Pons (tissue), 1 donor: ENCODE results near the gene NAIP.
"Not testable (repeated sequence)": the region's sequence is repeated elsewhere in the genome, so short reads cannot be mapped to it uniquely, and the experiment has no call there.

Source experiments
- DNase-seq: peaks from one replicate; pipeline ENCODE4 v3.0.0-alpha.2; 2016; ENCODE audit warnings: low spot score

NAIP gene, protein sequence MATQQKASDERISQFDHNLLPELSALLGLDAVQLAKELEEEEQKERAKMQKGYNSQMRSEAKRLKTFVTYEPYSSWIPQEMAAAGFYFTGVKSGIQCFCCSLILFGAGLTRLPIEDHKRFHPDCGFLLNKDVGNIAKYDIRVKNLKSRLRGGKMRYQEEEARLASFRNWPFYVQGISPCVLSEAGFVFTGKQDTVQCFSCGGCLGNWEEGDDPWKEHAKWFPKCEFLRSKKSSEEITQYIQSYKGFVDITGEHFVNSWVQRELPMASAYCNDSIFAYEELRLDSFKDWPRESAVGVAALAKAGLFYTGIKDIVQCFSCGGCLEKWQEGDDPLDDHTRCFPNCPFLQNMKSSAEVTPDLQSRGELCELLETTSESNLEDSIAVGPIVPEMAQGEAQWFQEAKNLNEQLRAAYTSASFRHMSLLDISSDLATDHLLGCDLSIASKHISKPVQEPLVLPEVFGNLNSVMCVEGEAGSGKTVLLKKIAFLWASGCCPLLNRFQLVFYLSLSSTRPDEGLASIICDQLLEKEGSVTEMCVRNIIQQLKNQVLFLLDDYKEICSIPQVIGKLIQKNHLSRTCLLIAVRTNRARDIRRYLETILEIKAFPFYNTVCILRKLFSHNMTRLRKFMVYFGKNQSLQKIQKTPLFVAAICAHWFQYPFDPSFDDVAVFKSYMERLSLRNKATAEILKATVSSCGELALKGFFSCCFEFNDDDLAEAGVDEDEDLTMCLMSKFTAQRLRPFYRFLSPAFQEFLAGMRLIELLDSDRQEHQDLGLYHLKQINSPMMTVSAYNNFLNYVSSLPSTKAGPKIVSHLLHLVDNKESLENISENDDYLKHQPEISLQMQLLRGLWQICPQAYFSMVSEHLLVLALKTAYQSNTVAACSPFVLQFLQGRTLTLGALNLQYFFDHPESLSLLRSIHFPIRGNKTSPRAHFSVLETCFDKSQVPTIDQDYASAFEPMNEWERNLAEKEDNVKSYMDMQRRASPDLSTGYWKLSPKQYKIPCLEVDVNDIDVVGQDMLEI (N-terminal part only)

GRCh38 chr5:71025289-71025953, at the start of gene NAIP:
NAIP (minus strand) TSS chr5:71025339; CDS start chr5:71012915, 12,424 bp downstream.
- DNase-seq = not testable (repeated sequence)

DNA sequence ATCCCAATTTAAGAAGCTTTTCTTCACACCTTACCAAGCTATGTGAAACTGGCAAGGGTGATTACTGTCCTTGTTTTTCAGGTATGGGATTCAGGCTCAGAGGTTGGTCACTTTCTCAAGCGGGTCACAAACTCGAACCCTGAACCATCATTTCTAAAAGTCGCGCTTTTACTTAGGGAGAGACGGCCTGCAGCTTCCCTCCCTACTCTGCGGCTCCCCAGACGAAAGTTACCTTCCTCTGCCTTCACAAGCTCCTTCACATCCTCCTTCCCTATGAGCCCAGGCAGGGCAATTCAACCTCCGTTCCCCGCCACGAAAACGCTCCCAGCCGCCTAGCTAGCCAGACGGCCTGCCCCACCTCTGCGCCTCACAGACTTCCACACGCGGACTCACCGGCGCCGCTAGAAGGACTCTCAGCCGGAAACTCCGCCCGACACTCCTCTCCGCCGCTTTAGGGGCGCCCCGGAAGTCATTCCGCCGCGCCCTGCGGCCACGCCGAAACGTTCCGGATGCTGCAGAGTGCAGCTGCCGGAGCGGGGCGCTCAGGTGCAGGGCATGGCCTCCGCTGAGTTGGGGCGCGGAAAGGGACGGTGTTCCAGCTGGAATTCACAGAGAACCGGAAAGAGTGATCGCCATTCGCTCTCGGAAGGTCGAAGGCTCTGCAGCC, 42.3 kb upstream of the NAIP start, which contains the start of gene GTF2H2:
TSS of gene GTF2H2 (minus strand) at position 415 of the 667 bp plus-strand sequence. CDS start 4,913 bp downstream, outside the sequence.
- DNase-seq = not testable (repeated sequence)

DNA sequence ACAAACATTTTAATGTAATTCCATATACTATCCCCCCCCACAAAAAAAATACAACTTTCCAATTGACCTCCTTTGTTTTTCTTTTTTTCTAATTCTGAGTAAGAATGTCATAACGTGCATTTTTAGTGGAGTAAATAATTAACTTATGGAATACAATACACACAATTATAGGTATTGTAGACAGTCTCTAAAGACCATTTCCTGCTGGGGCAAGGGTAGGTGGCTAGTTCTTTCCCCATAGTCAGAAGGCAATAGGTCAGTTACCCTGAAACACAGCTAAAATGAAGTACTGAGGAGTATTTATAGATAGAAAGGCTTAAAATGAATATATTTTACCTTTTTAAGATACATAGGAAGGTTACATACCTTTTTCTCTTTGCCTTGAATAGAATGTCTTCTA, 36.2 kb upstream of the NAIP start:
- not testable (repeated sequence) for DNase-seq

GRCh38 chr5:71059426-71059825, 34.3 kb upstream of the NAIP start:
- DNase-seq = not testable (repeated sequence)

GRCh38 chr5:71044808-71045207, 19.7 kb upstream of the NAIP start:
- not testable (repeated sequence) for DNase-seq

DNA sequence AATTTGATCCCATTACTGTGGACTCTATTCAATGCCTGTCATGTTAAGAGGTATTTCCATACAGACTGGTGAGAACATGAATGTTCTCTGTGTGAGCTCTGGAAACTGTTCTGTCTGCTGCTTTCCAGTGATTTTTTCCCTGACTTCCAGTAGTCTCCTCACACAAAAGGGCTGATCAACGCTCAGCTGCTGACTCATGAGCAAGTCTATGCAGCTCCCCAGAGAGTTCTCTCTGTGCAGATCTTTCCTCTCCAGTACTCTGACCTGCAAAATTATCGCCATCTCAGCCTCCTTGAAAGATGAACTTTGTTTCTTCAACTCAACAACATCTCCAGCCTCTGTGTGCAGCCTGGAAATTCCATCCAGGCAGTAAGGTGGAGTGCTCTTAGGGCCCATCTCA, 19.0 kb upstream of the NAIP start:
- DNase-seq = not testable (repeated sequence)

DNA sequence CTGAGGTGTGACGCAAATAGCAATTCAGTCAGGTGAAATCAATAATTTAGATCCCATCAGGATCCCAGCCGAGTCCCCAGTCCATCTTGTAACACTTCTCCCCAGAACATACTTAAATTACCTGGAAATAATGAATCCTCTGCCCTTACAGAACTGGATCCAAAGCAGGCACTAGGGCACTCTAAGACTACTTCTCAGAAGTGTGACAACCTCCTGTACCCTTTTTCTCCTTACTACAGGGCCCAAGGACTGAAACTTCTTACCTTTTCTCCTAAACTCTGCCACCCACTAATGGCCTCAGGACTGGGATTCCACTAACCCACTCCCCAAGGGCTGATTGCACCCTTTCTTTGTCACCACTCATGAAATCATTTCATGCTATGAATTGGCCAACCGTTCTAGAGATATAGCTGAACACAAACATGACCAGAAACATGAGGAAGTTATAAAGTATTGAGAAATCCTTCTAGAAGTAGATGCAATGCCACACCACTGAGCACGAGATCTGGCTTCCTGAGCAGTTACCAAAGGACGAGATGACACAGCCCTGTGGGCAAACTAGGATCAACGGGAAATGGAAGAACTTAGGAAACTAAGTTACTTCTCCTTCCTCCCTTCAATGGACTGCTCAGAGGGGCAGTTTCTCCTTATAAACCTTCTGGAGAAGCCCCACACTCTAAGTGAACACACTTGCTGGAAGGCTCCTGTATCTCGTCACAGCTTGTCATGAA, 6.1 kb upstream of the NAIP start:
- not testable (repeated sequence) for DNase-seq

DNA sequence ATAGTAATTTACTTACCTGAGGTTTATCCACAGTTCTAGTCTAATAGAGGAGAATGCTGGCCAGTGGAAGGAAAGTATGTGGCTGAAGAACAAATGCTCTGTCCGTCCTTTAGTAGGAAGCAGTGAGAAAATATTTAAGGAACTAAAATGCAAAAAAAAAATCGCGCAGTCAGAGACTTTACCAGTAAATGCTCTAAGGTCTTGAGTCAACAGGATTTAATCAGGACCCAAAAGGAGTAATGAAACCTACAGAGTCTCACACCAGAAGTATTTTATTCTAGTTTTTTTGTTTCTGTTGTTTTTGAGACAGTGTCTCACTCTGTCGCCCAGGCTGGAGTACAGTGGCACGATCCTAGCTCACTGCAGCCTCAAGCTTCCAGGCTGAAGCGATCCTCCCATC, 4.5 kb downstream of the NAIP start:
- not testable (repeated sequence) for DNase-seq

GRCh38 chr5:71018376-71019005, 6.6 kb downstream of the NAIP start:
- not testable (repeated sequence) for DNase-seq

DNA sequence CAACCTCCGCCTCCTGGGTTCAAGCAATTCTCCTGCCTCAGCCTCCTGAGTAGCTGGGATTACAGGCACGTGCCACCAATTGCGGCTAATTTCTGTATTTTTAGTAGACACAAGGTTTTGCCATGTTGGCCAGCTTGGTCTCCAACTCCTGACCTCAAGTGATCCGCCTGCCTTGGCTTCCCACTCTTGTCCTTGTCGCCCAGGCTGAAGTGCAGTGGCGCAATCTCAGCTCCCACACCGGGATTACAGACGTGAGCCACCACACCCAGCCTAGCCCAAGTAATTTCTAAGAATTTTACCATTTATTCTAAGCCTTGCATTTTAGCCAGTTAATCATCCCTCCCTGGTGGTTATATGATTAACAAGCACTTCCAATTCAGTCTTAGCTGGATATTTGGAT, 11.0 kb downstream of the NAIP start:
- DNase-seq = no peak

- no peak for DNase-seq
These were observed 11.6 kb downstream of the NAIP start for GRCh38 chr5:71013575-71013974.

- DNase-seq = no peak
These were observed 13.8 kb downstream of the NAIP start for GRCh38 chr5:71011194-71011792.

GRCh38 chr5:71006983-71007382, 18.2 kb downstream of the NAIP start:
- not testable (repeated sequence) for DNase-seq

DNA sequence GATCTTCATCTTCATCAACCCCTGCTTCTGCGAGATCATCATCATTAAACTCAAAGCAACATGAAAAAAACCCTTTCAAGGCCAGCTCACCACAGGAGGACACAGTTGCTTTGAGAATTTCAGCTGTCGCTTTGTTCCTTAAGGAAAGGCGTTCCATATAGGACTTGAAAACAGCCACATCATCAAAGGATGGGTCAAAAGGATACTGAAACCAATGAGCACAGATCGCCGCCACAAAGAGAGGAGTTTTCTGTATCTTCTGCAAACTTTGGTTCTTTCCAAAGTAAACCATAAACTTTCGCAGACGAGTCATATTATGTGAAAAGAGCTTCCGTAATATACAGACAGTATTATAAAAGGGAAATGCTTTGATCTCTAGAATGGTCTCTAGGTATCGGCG, 40.3 kb downstream of the NAIP start:
- DNase-seq = not testable (repeated sequence)

DNA sequence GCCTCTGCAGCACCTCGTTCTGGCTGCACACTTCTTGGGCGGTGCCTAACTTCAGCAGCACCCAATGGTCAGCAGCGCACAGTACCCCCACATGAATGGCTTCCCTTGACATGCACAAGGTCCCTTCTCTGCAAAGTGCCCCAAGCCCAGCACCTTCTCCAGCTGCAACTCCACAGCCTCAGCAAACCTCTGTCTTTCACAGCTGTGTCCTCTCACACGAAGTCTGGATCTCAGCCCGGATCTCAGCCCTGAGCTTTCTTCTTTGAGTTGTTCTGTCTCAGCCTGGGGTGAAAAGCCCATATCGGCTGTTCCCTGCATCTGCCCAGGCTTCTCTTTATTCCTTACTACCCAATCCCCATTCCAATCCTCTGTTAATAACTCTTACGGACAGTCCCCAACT, 57.9 kb downstream of the NAIP start:
- not testable (repeated sequence) for DNase-seq

GRCh38 chr5:70964531-70964930, 60.6 kb downstream of the NAIP start:
- DNase-seq = not testable (repeated sequence)

DNA sequence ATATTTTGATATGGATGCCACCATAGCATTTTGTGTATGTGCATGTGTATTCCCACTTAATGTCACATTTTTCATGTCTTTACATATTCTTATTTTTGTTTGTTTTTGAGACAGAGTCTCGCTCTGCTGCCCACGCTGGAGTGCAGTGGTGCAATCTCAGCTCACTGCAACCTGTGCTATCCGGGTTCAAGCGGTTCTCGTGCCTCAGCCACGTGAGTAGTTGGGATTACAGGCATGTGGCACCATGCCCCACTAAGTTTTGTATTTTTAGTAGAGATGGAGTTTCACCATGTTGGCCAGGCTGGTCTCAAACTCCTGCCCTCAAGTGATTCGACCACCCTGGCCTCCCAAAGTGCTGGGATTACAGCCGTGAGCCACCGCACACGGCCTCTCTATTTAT, 72.1 kb downstream of the NAIP start:
- DNase-seq = not testable (repeated sequence)

DNA sequence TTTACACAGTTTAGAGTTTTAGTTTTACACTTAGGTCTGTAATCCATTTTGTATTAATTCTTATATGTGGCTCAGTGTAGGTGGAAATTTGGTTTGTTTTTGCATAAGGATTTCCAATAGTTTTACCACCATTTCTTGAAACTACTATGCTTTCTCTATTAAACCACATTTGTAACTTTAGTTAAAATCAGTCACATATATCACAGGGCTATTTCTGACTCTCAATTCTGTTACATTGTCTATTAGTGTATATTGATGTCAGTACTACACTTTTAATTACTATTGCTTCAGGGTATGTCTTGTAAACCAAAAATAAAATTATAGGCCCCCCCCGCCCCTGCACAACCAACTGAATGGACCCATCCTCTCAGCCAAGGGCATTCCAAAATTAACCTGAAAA, 92.6 kb downstream of the NAIP start:
- DNase-seq = not testable (repeated sequence)

DNA sequence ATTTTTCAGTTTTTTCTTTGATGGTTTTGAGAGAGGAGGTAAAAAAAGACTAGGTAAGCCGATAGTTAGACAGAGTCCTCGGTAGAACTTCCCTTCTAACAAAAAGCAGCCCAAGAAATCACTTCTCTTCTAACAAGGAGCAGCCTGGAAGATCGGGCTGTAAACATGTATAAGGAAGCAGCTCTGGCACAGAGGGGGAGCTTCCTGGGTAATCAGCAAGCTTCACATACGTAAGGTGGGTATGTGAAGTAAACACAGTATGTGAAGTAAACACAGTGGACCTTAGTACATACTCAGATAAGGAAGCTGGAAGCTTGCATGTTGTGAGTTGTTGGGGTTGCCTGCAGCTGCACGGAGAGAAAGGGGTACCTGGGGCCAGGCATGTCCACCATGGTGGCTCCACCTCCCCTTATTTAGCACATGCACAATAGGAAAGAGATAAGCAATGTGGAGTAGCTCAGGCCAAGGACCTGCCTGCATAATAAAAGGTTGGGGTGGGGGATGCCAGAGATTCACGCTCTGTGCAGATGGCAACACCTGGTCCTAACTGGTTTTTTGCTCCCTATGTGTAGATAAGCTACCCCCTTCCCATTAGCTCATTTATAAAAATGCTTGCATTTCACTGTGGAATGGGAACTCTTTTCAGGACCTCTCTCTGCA, 93.3 kb downstream of the NAIP start:
- DNase-seq = not testable (repeated sequence)
